HEK293 (cell line): ENCODE results near the gene PTPRF.

Source experiments
- CTCF ChIA-PET: fragments of 350-600 bp; formaldehyde crosslinking; extraction: SDS; loops from one replicate; lab custom pipeline; 2021; ENCODE audit warnings: antibody characterized with exemption; lab: Yijun Ruan, JAX
- POLR2A ChIA-PET: fragments of 300-600 bp; formaldehyde crosslinking; extraction: SDS; loops from one replicate; lab custom pipeline; 2020; ENCODE audit warnings: antibody characterized with exemption, inconsistent platforms; lab: Yijun Ruan, JAX
- H3K27ac ChIP-seq: fragments of 200-500 bp; sonication (Bioruptor generic); 2 replicates; pipeline ENCODE4 v1.5.1; 2014; ENCODE audit warnings: low read depth, low read length, control low read depth, inconsistent platforms; ENCODE audit errors: extremely low read depth
- H3K36me3 ChIP-seq, 2 experiments: fragments of 200-500 bp in 1 of 2; sonication (Bioruptor generic) in 1 of 2; 1 replicate in 1 of 2; 2 replicates in 1 of 2; pipeline ENCODE4 v1.5.1; 2014 to 2017; ENCODE audit warnings: inconsistent platforms in 2 of 2, low read length in 2 of 2; ENCODE audit not compliant: control insufficient read depth in 2 of 2, insufficient read depth in 1 of 2
- H3K4me1 ChIP-seq: fragments of 200-500 bp; sonication (Bioruptor generic); 2 replicates; pipeline ENCODE4 v1.5.1; 2014; ENCODE audit warnings: mild to moderate bottlenecking, low read length, inconsistent platforms; ENCODE audit not compliant: control insufficient read depth, insufficient read depth
- H3K4me3 ChIP-seq: 2 replicates; pipeline ENCODE4 v1.5.1; 2011; ENCODE audit warnings: low read depth, mild to moderate bottlenecking, control low read depth, low read length, moderate library complexity
- H3K9me3 ChIP-seq: fragments of 200-500 bp; sonication (Bioruptor generic); 2 replicates; pipeline ENCODE4 v1.5.1; 2014; ENCODE audit warnings: low read depth, low read length, inconsistent platforms; ENCODE audit not compliant: control insufficient read depth, insufficient read depth
- EGR2 ChIP-seq: fragments of 450-650 bp; formaldehyde crosslinking; IDR thresholded peaks from 2 replicates; pipeline ENCODE4 v1.5.1; 2016; ENCODE audit warnings: low read depth, missing biosample characterization, missing genetic modification characterization
- FEZF1 ChIP-seq: fragments of 450-650 bp; formaldehyde crosslinking; IDR thresholded peaks from 2 replicates; pipeline ENCODE4 v1.5.1; 2016; ENCODE audit warnings: missing biosample characterization, missing genetic modification characterization
- HOXD13 ChIP-seq: sonication (generic); formaldehyde crosslinking; IDR thresholded peaks from 2 replicates; pipeline ENCODE4 v1.8.0; 2022; ENCODE audit warnings: missing genetic modification reagents, borderline replicate concordance
- KLF7 ChIP-seq: fragments of 450-650 bp; formaldehyde crosslinking; IDR thresholded peaks from 2 replicates; pipeline ENCODE4 v1.5.1; 2016; ENCODE audit warnings: missing biosample characterization, missing genetic modification characterization, borderline replicate concordance
- REPIN1 ChIP-seq: fragments of 450-650 bp; formaldehyde crosslinking; IDR thresholded peaks from 2 replicates; pipeline ENCODE4 v1.5.1; 2017; ENCODE audit warnings: missing biosample characterization, missing genetic modification characterization, low read depth
- SCRT2 ChIP-seq: fragments of 450-650 bp; formaldehyde crosslinking; IDR thresholded peaks from 2 replicates; pipeline ENCODE4 v1.5.1; 2016; ENCODE audit warnings: missing biosample characterization, missing genetic modification characterization
- ZBTB7A ChIP-seq: fragments of 450-650 bp; formaldehyde crosslinking; IDR thresholded peaks from 2 replicates; pipeline ENCODE4 v1.5.1; 2016; ENCODE audit warnings: low read depth, missing biosample characterization, missing genetic modification characterization
- ZFHX2 ChIP-seq: fragments of 450-650 bp; formaldehyde crosslinking; conservative IDR thresholded peaks from 2 replicates; pipeline ENCODE4 v1.5.1; 2016; ENCODE audit warnings: missing biosample characterization, missing genetic modification characterization
- ZIC2 ChIP-seq: fragments of 450-650 bp; formaldehyde crosslinking; IDR thresholded peaks from 2 replicates; pipeline ENCODE4 v1.5.1; 2016; ENCODE audit warnings: missing biosample characterization, missing genetic modification characterization
- ZNF10 ChIP-seq: fragments of 450-650 bp; formaldehyde crosslinking; IDR thresholded peaks from 2 replicates; pipeline ENCODE4 v1.5.1; 2017; ENCODE audit warnings: missing biosample characterization, missing genetic modification characterization
- ZNF112 ChIP-seq: fragments of 450-650 bp; formaldehyde crosslinking; IDR thresholded peaks from 2 replicates; pipeline ENCODE4 v1.5.0; 2017; ENCODE audit warnings: missing biosample characterization, missing genetic modification characterization
- ZNF169 ChIP-seq: fragments of 450-650 bp; formaldehyde crosslinking; IDR thresholded peaks from 2 replicates; pipeline ENCODE4 v1.5.1; 2016; ENCODE audit warnings: missing biosample characterization, missing genetic modification characterization
- ZNF19 ChIP-seq: fragments of 450-650 bp; formaldehyde crosslinking; IDR thresholded peaks from 2 replicates; pipeline ENCODE4; 2016; ENCODE audit warnings: missing biosample characterization, missing genetic modification characterization, low read depth
- ZNF266 ChIP-seq: fragments of 450-650 bp; formaldehyde crosslinking; IDR thresholded peaks from 2 replicates; pipeline ENCODE4 v1.5.1; 2016; ENCODE audit warnings: missing biosample characterization, missing genetic modification characterization, low read depth
- ZNF280C ChIP-seq: fragments of 450-650 bp; formaldehyde crosslinking; IDR thresholded peaks from 2 replicates; pipeline ENCODE4 v1.5.1; 2016; ENCODE audit warnings: missing biosample characterization, missing genetic modification characterization
- ZNF426 ChIP-seq: fragments of 450-650 bp; formaldehyde crosslinking; IDR thresholded peaks from 2 replicates; pipeline ENCODE4 v1.5.1; 2017; ENCODE audit warnings: missing biosample characterization, missing genetic modification characterization, mild to moderate bottlenecking, inconsistent platforms, moderate library complexity
- ZNF488 ChIP-seq: fragments of 450-650 bp; formaldehyde crosslinking; IDR thresholded peaks from 2 replicates; pipeline ENCODE4 v1.5.1; 2016; ENCODE audit warnings: missing biosample characterization, missing genetic modification characterization
- ZNF571 ChIP-seq: fragments of 450-650 bp; formaldehyde crosslinking; IDR thresholded peaks from 2 replicates; pipeline ENCODE4 v1.5.0; 2017; ENCODE audit warnings: missing biosample characterization, missing genetic modification characterization
- ZNF645 ChIP-seq: fragments of 450-650 bp; formaldehyde crosslinking; IDR thresholded peaks from 2 replicates; pipeline ENCODE4; 2016; ENCODE audit warnings: missing biosample characterization, missing genetic modification characterization
- ZNF792 ChIP-seq: fragments of 450-650 bp; formaldehyde crosslinking; IDR thresholded peaks from 2 replicates; pipeline ENCODE4 v1.5.1; 2016; ENCODE audit warnings: missing biosample characterization, missing genetic modification characterization
- ZSCAN5A ChIP-seq: fragments of 450-650 bp; formaldehyde crosslinking; IDR thresholded peaks from 2 replicates; pipeline ENCODE4 v1.5.1; 2016; ENCODE audit warnings: missing biosample characterization, missing genetic modification characterization
- TF ChIP-seq, protein P1 (sequence below): fragments of 450-650 bp; formaldehyde crosslinking; IDR thresholded peaks from 2 replicates; pipeline ENCODE4 v1.5.1; 2016; ENCODE audit warnings: missing biosample characterization, missing genetic modification characterization

Gene PTPRF

DNA sequence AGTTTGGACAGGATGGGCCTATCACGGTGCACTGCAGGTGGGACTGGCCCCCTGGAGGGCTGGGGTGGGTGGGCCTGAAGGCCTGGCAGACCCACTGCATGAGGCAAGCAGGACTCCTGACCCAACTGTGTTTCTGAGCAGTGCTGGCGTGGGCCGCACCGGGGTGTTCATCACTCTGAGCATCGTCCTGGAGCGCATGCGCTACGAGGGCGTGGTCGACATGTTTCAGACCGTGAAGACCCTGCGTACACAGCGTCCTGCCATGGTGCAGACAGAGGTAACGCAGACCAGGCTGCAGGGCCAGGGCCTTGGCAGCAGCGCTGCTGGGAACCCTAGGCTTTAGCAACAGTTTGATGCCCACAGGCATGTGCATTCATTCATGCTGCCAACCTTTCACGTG lies 90.3 kb downstream of the PTPRF start:
- peaks cover 0 to 92% of the 10 kb centered on the region in 2 experiments; a peak in 1 of 3 replicates for H3K36me3 ChIP-seq
- no peak overlapping the region for H3K27ac ChIP-seq
- POLR2A ChIA-PET: interaction anchor here (0.8 kb wide), 1 partner anchor 39 kb away, joined by 3 read pairs; no protein-coding TSS in a partner anchor
- no peaks in the 10 kb centered on the region for H3K9me3 ChIP-seq
- CTCF ChIA-PET: no interaction called here
- H3K4me1 ChIP-seq: no peaks in the 10 kb centered on the region
- no peak for TF ChIP-seq HOXD13 (CRISPR knock-in tag)
- TF ChIP-seq ZNF266 (tag by site-specific recombination): no peak
- no peak for TF ChIP-seq ZNF19 (tag by site-specific recombination)
- no peak for TF ChIP-seq ZBTB7A (tag by site-specific recombination)
- no peak for TF ChIP-seq ZNF645
- no peak for TF ChIP-seq ZNF280C
- TF ChIP-seq ZNF792 (tag by site-specific recombination): no peak
- TF ChIP-seq ZNF10 (tag by site-specific recombination): no peak
- TF ChIP-seq ZNF426 (tag by site-specific recombination): no peak
- no peak for TF ChIP-seq ZNF571 (tag by site-specific recombination)
- no peak for TF ChIP-seq KLF7 (tag by site-specific recombination)
- H3K4me3 ChIP-seq: no peak overlapping the region

- H3K36me3 ChIP-seq: peaks cover 0 to 87% of the 10 kb centered on the region in 2 experiments; a peak in 1 of 3 replicates
These were observed 90.7 kb downstream of the PTPRF start for GRCh38 chr1:43621386-43621785.

GRCh38 chr1:43621861-43622260 lies 91.2 kb downstream of the PTPRF start:
- no peaks in the 10 kb centered on the region for H3K9me3 ChIP-seq
- peaks cover 0 to 83% of the 10 kb centered on the region in 2 experiments; a peak in 1 of 3 replicates for H3K36me3 ChIP-seq
- ChIA-PET POLR2A (interaction anchor here (0.8 kb wide), 1 partner anchor 40 kb away, joined by 3 read pairs; no protein-coding TSS in a partner anchor), CTCF (no interaction called here)
- H3K4me1 ChIP-seq: no peaks in the 10 kb centered on the region
- H3K4me3 ChIP-seq: no peak overlapping the region
- no peak overlapping the region for H3K27ac ChIP-seq
- TF ChIP-seq, protein P1, sequence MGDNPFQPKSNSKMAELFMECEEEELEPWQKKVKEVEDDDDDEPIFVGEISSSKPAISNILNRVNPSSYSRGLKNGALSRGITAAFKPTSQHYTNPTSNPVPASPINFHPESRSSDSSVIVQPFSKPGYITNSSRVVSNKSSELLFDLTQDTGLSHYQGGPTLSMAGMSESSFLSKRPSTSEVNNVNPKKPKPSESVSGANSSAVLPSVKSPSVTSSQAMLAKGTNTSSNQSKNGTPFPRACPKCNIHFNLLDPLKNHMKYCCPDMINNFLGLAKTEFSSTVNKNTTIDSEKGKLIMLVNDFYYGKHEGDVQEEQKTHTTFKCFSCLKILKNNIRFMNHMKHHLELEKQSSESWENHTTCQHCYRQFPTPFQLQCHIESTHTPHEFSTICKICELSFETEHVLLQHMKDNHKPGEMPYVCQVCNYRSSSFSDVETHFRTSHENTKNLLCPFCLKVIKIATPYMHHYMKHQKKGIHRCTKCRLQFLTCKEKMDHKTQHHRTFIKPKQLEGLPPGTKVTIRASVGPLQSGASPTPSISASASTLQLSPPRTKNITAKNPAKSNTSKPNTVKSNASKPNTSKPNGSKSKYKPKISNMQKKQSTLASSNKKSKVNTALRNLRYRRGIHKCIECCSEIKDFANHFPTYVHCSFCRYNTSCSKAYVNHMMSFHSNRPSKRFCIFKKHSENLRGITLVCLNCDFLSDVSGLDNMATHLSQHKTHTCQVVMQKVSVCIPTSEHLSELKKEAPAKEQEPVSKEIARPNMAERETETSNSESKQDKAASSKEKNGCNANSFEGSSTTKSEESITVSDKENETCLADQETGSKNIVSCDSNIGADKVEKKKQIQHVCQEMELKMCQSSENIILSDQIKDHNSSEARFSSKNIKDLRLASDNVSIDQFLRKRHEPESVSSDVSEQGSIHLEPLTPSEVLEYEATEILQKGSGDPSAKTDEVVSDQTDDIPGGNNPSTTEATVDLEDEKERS (tag by site-specific recombination): no peak
- TF ChIP-seq FEZF1 (tag by site-specific recombination) (no peak), ZNF112 (tag by site-specific recombination) (no peak), ZIC2 (tag by site-specific recombination) (no peak), ZNF19 (tag by site-specific recombination) (no peak), ZNF169 (tag by site-specific recombination) (no peak), REPIN1 (no peak), ZFHX2 (peak; percentile 27; the same call in 1 of the 2 replicates), ZSCAN5A (tag by site-specific recombination) (no peak), EGR2 (tag by site-specific recombination) (peak; percentile 38)

More at GRCh38 chr1:43621386-43621785, 90.7 kb downstream of the PTPRF start:
- no peak for TF ChIP-seq ZNF488
- peak; percentile 32; the same call in 1 of the 2 replicates for TF ChIP-seq SCRT2 (tag by site-specific recombination)
- POLR2A ChIA-PET: interaction anchor here (0.8 kb wide), 1 partner anchor 39 kb away, joined by 3 read pairs; no protein-coding TSS in a partner anchor
- no peak overlapping the region for H3K4me3 ChIP-seq
- no peaks in the 10 kb centered on the region for H3K9me3 ChIP-seq
- CTCF ChIA-PET: no interaction called here
- H3K27ac ChIP-seq: no peak overlapping the region
- no peaks in the 10 kb centered on the region for H3K4me1 ChIP-seq
